Measurements from ENCODE around the gene FANCE. TPM values are rescaled to one million over a fixed set of nuclear protein-coding genes. Genes with fewer than 3 reads are reported as not detected.

Gene FANCE
- total RNA-seq, 1 experiment from 2014 or later, result 4.3 TPM

DNA sequence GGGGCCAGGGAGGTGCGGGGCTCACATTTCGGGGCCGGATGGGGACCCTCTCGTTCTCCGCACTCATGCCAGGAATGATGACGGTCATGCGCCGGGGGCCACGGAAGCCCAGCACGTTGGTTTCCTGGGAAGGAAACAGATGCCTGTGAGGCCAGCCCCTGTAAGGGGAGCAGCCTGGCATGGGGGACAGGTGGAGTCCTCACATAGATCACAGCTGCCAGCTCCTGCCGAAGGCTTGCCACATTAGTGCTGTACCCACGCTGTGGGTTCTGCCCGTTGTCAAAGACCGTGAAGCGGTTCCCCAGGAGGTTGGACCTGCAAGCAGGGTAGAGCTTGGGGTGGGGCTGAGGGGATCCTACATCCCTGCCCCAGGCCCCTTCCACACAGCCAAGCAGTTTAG lies 51.4 kb downstream of the FANCE start:
- CTCF ChIA-PET, result no interaction called here
- no peak for ATAC-seq
- Histone ChIP-seq H3K27ac (ENCODE audit: low read length) (no peak overlapping the region), H3K4me1 (ENCODE audit: control insufficient read depth, insufficient read depth, low read length) (no peaks in the 10 kb centered on the region), H3K36me3 (ENCODE audit: control insufficient read depth, insufficient read depth, low read length) (no peaks in the 10 kb centered on the region), H3K9me3 (ENCODE audit: control insufficient read depth, insufficient read depth, low read depth, low read length) (no peaks in the 10 kb centered on the region), H3K27me3 (ENCODE audit: control insufficient read depth, insufficient read depth, low read length) (no peaks in the 10 kb centered on the region), H3K4me3 (ENCODE audit: low read depth in 2 of 2, low read length in 2 of 2) (no peak overlapping the region)
- in situ Hi-C loops (cut with HindIII; ENCODE audit: low pct_unique_long_range_greater_than_20kb, low sequenced_read_pairs), result no loop called here
- TF ChIP-seq, protein P1, sequence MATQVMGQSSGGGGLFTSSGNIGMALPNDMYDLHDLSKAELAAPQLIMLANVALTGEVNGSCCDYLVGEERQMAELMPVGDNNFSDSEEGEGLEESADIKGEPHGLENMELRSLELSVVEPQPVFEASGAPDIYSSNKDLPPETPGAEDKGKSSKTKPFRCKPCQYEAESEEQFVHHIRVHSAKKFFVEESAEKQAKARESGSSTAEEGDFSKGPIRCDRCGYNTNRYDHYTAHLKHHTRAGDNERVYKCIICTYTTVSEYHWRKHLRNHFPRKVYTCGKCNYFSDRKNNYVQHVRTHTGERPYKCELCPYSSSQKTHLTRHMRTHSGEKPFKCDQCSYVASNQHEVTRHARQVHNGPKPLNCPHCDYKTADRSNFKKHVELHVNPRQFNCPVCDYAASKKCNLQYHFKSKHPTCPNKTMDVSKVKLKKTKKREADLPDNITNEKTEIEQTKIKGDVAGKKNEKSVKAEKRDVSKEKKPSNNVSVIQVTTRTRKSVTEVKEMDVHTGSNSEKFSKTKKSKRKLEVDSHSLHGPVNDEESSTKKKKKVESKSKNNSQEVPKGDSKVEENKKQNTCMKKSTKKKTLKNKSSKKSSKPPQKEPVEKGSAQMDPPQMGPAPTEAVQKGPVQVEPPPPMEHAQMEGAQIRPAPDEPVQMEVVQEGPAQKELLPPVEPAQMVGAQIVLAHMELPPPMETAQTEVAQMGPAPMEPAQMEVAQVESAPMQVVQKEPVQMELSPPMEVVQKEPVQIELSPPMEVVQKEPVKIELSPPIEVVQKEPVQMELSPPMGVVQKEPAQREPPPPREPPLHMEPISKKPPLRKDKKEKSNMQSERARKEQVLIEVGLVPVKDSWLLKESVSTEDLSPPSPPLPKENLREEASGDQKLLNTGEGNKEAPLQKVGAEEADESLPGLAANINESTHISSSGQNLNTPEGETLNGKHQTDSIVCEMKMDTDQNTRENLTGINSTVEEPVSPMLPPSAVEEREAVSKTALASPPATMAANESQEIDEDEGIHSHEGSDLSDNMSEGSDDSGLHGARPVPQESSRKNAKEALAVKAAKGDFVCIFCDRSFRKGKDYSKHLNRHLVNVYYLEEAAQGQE (IDR thresholded peaks at IDR 0.05; ENCODE audit: insufficient read depth in 1 of 2, low read depth in 2 of 2, low read length in 1 of 2), result no peak
- TF ChIP-seq, protein P2, sequence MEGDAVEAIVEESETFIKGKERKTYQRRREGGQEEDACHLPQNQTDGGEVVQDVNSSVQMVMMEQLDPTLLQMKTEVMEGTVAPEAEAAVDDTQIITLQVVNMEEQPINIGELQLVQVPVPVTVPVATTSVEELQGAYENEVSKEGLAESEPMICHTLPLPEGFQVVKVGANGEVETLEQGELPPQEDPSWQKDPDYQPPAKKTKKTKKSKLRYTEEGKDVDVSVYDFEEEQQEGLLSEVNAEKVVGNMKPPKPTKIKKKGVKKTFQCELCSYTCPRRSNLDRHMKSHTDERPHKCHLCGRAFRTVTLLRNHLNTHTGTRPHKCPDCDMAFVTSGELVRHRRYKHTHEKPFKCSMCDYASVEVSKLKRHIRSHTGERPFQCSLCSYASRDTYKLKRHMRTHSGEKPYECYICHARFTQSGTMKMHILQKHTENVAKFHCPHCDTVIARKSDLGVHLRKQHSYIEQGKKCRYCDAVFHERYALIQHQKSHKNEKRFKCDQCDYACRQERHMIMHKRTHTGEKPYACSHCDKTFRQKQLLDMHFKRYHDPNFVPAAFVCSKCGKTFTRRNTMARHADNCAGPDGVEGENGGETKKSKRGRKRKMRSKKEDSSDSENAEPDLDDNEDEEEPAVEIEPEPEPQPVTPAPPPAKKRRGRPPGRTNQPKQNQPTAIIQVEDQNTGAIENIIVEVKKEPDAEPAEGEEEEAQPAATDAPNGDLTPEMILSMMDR (IDR thresholded peaks at IDR 0.05), result no peak
- TF ChIP-seq TCF7L2 (IDR thresholded peaks at IDR 0.05; ENCODE audit: low read depth, low read length), result no peak
- POLR2A ChIA-PET, result no interaction called here
- intact Hi-C loops (cut with micrococcal nuclease; ENCODE audit: unreplicated experiment), result no loop called here
- no peak for DNase-seq (ENCODE audit: low read depth, low spot score)
- BruUV-seq (replicated peaks), result no TSS peak

DNA sequence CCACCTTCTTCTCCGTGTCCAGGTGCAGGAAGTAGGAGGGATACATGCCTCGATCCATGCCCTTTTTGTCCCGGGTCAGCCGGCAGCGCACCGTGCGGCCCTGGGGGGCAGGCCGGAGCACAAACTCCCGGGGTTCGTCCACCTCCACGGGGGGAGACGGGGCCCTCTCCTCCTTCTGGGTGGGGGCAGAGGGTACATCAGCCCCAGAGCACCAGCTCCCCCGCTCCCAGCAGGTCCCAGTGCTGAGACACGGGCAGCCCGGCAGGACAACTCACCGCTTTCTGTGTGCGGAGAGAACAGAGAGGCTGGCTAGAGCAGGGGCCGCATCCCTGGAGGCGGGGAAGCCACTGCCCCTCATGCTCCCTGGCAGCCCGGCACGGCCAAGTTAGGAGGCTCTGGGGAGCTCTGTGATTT lies 53.9 kb downstream of the FANCE start:
- ChIA-PET POLR2A (no interaction called here), CTCF (no interaction called here)
- H3K36me3 ChIP-seq (ENCODE audit: control insufficient read depth, insufficient read depth, low read length), result no peaks in the 10 kb centered on the region
- no peak overlapping the region for H3K27ac ChIP-seq (ENCODE audit: low read length)
- H3K27me3 ChIP-seq (ENCODE audit: control insufficient read depth, insufficient read depth, low read length), result no peaks in the 10 kb centered on the region
- H3K4me3 ChIP-seq (ENCODE audit: low read depth in 2 of 2, low read length in 2 of 2), result no peak overlapping the region
- intact Hi-C loops (cut with micrococcal nuclease; ENCODE audit: unreplicated experiment) (no loop called here), in situ Hi-C loops (cut with HindIII; ENCODE audit: low pct_unique_long_range_greater_than_20kb, low sequenced_read_pairs) (no loop called here)
- no TSS peak for BruUV-seq (replicated peaks)
- no peak for DNase-seq (ENCODE audit: low read depth, low spot score)
- no peak for TF ChIP-seq TCF7L2 (IDR thresholded peaks at IDR 0.05; ENCODE audit: low read depth, low read length)
- no peak for TF ChIP-seq SIN3A (IDR thresholded peaks at IDR 0.05; ENCODE audit: borderline replicate concordance, insufficient read depth, low read depth, low read length)
- no peak for TF ChIP-seq POLR2AphosphoS5 (IDR thresholded peaks at IDR 0.05; ENCODE audit: low read depth, low read length)
- TF ChIP-seq, protein P1 (IDR thresholded peaks at IDR 0.05; ENCODE audit: insufficient read depth in 1 of 2, low read depth in 2 of 2, low read length in 1 of 2), result no peak
- TF ChIP-seq, protein P2 (IDR thresholded peaks at IDR 0.05), result no peak
- ATAC-seq, result no peak
- no peaks in the 10 kb centered on the region for H3K9me3 ChIP-seq (ENCODE audit: control insufficient read depth, insufficient read depth, low read depth, low read length)
- H3K4me1 ChIP-seq (ENCODE audit: control insufficient read depth, insufficient read depth, low read length), result no peaks in the 10 kb centered on the region
